Fibroblast of the aortic adventitia (primary cell): ENCODE measurements around the gene MARCHF10. TPM values are rescaled to one million over a fixed set of nuclear protein-coding genes. Genes with fewer than 3 reads are reported as not detected.

Source experiments
- DNase-seq: peaks from one replicate; pipeline ENCODE4 v3.0.0-alpha.2; 2010; ENCODE audit warnings: low read depth
- H3K4me3 ChIP-seq: 2 replicates; pipeline ENCODE4 v1.5.1; 2011; ENCODE audit warnings: low read depth, mild to moderate bottlenecking, control low read depth, low read length, moderate library complexity
- total RNA-seq: library from RNA; depleted of rRNA; stranded (reverse); fragments of >200 nt; gene quantifications from 2 replicates; pipeline ENCODE4 v1.2.3, GENCODE V29; 2012; ENCODE audit warnings: low replicate concordance
- TF ChIP-seq, protein P1 (sequence below): IDR thresholded peaks from 2 replicates; pipeline ENCODE4 v1.5.1; 2011; ENCODE audit warnings: mild to moderate bottlenecking, low read length, control low read depth, inconsistent platforms; ENCODE audit not compliant: insufficient read depth

Gene MARCHF10
- total RNA-seq, 1 donor, result 0.09 TPM

DNA sequence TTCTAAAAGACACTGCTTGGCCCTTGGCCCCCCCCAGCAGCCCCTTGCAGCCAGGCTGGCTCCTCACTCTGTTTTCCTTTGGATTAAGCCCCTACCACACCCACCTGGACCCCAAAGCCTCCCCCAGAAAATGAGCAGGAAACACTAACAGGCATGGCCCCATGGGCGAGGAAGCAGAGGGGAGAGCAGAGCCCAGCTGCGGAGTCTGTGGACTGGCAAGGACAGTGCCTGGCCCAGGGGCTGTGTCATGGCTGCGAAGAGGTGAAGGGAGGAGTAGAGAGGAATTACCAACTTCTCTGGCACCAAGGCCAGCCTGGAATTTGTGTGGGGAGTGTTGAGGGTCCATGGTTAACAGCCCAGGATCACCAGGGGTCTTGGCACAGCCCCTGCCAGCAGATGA is 133.3 kb downstream of the MARCHF10 start:
- DNase-seq, result no peak
- no peak overlapping the region for H3K4me3 ChIP-seq
- TF ChIP-seq, protein P1, sequence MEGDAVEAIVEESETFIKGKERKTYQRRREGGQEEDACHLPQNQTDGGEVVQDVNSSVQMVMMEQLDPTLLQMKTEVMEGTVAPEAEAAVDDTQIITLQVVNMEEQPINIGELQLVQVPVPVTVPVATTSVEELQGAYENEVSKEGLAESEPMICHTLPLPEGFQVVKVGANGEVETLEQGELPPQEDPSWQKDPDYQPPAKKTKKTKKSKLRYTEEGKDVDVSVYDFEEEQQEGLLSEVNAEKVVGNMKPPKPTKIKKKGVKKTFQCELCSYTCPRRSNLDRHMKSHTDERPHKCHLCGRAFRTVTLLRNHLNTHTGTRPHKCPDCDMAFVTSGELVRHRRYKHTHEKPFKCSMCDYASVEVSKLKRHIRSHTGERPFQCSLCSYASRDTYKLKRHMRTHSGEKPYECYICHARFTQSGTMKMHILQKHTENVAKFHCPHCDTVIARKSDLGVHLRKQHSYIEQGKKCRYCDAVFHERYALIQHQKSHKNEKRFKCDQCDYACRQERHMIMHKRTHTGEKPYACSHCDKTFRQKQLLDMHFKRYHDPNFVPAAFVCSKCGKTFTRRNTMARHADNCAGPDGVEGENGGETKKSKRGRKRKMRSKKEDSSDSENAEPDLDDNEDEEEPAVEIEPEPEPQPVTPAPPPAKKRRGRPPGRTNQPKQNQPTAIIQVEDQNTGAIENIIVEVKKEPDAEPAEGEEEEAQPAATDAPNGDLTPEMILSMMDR, result no peak

DNA sequence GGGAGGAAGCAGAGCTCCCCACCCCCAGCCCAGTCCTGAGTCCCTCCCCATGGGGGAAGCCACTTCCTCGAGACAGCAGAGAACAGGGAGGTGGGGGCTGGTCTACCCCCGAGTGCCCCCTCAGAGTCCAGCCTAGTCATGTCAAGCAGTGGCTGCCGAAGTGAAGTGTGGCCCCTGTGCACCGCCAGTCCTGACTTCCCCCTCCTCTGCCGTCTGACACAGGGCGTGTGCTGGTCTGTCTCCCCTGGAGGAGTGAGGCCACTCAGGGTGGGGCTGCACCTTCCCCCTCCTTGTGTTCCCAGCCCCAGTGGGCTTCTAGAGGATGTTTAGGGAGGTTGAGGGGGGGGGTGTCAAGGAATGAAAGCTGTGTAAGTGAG is 133.8 kb downstream of the MARCHF10 start:
- TF ChIP-seq, protein P1, result no peak
- H3K4me3 ChIP-seq, result no peak overlapping the region
- DNase-seq, result no peak

DNA sequence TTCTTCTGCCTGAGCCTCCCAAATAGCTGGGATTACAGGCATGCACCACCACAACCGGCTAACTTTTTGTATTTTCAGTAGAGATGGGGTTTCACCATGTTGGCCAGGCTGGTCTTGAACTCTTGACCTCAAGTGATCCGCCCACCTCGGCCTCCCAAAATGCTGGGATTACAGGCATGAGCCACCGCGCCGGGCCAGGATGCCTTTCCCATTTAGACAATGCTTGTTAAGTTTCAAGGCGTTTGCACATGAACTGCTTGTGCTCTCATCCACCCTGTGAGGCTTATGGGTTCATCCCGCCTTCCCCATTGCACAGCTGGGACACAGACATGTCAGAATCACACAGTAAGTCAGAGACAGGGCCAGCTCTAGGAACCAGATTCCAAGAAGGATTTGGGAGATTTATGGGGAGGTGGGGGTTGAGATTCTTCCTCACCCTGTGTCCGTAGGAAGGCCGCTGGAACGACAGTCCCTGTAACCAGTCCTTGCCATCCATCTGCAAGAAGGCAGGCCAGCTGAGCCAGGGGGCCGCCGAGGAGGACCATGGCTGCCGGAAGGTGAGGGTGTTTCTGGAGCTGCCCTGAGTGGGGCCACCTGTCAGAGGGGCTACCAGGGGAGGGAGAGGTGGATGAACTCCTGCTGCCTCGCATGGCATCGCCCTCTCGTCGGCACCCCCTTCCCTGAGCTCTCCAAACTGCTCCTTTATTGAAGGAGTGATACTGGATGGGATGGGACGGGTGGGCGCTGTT is 134.3 kb downstream of the MARCHF10 start:
- no peak overlapping the region for H3K4me3 ChIP-seq
- DNase-seq, result no peak
- TF ChIP-seq, protein P1, result no peak

DNA sequence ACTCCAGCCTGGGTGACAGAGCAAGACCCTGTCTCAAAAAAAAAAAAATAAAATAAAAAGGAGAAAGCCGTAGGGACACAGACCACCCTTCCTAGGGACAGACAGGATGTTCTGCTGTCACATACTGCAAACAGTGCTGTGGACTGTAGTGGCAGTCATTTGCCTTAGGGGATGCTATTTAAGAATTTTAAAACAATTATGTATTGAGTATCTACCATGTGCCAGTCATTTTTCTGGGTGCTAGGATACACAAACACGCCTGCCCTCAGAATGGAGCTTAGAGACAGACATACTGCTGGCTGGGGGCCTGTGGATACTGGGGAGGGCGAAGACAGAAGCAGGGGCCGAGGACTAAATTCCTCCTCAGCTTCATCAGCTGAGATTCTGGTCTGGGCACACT is 135.2 kb downstream of the MARCHF10 start:
- H3K4me3 ChIP-seq, result no peak overlapping the region
- no peak for DNase-seq
- TF ChIP-seq, protein P1, result no peak

DNA sequence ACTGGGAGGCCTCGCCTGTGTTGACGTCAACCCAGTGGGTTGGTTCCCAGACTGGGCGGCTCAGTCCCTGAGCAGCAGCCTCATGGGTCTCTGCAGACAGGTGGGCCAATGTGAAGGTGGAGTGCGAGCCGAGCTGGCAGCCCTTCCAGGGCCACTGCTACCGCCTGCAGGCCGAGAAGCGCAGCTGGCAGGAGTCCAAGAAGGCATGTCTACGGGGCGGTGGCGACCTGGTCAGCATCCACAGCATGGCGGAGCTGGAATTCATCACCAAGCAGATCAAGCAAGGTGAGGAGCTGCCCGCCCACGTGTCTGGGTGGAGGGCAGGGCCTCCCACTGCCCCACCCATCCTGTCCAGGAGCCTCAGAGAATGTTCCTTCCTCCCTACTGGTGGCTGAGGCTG is 136.6 kb downstream of the MARCHF10 start:
- TF ChIP-seq, protein P1, result no peak
- DNase-seq, result peak; percentile 17
- no peak overlapping the region for H3K4me3 ChIP-seq

DNA sequence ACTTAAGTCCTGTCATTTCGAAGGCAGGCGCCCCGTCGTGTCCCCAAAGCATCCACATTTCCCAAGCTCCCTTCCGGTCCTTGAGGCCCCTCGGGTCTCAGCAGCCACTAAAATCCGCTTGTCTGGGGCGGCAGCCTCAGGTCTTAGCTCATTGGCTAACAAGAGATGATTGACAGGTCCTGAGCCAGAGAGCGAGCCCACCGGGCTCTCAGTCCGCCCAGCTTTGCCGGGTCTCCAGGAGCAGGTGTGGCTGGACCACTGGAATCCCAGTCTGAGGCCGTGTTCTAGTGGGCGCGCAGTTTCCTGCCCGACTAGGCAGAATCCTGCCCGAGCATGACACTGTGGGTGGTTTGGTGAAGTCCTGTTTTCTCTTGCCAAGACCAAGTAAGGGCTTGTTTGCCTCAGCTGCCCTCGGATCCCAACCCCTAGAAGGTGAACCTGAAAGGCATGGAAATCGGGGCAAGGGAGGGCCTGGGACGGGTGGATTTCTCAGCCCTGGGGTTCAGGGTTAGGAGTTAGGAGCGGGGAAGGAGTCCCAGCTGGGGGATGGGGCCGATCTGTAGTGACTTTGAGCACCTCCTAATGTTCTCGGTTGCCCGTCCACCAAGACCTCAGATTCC is 137.8 kb downstream of the MARCHF10 start:
- no peak overlapping the region for H3K4me3 ChIP-seq
- no peak for DNase-seq
- TF ChIP-seq, protein P1, result no peak
